Measurements from ENCODE around the gene RNF213.
A peak's percentile ranks its signal among the peaks of the same experiment; 100 is the strongest.
"Not testable (repeated sequence)": the region's sequence is repeated elsewhere in the genome, so short reads cannot be mapped to it uniquely, and the experiment has no call there.

Gene RNF213

DNA sequence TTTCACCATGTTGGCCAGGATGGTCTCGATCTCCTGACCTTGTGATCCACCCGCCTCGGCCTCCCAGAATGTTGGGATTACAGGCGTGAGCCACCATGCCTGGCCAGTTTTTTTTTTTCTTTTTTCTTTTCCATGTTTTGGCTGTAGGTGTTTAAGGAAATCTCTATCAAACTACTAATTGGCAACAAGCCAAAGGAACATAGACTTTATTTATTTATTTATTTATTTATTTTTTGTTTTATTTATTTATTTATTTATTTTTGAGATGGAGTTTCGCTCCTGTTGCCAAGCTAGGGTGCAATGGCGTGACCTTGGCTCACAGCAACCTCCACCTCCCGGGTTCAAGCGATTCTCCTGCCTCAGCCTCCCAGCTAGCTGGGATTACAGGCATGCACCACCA lies 15.2 kb downstream of the RNF213 start:
- POLR2A ChIA-PET: not testable (repeated sequence)
- CTCF ChIA-PET: interaction anchor here (0.6 kb wide), 1 partner anchor 80 kb away, joined by 3 read pairs; no protein-coding TSS in a partner anchor

DNA sequence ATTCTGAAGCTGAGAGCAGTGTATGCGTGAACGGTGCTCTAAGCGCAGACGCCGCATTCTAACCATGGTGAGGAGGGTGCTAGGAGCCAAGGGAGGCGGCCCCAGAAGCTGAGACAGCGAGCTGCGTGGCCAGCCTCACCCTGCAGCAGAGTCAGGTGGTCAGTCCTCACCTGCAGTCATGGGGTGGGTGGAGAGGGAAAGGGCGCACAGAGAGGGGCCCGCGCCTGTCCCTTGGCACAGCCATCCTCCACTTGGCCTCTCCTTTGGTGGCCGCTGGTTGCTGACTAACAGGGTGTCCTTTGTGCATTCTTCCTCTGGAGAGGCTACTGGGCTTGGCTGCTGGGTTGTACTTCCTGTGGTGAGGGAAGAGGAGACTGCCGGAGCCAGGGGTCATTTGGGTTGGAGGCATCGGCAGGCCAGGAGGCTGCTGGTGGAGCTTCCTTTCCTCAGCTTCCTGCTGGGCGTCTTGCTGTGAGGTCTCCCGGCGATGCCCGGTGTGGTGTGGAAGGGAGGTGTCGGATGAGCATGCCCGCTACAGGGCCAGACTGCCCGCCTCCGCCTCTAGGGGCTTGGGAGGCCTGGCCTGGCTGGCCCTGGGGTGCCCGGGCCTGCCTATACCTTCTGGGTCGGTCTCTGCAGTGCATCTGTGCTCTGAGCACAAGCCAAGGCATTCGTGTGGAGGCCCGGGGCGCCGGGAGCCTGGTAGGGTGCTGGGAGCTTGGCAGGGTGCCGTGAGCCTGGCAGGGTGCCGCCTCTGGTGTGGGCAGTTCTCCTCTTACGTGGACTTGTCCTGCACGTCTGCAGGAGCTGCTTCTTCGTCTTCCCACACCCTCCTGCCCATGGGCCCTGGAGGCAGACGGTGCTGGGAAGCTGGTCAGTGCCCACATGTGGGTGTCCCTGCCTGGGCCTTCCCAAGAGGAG lies 17.4 kb downstream of the RNF213 start:
- Histone ChIP-seq H3K4me1 (ENCODE audit: control insufficient read depth, insufficient read depth, low read length) (no peaks in the 10 kb centered on the region), H3K36me3 (ENCODE audit: control insufficient read depth in 2 of 2, insufficient read depth in 1 of 2, low read length in 2 of 2) (peaks cover 24 to 43% of the 10 kb centered on the region in 2 experiments; a peak in 2 of 3 replicates), H3K27ac (ENCODE audit: extremely low read depth, low read depth, low read length) (no peak overlapping the region), H3K4me3 (ENCODE audit: low read depth, low read length) (no peak overlapping the region), H3K9me3 (ENCODE audit: control insufficient read depth, insufficient read depth, low read depth, low read length) (no peaks in the 10 kb centered on the region)
- POLR2A ChIA-PET: interaction anchor here (1.2 kb wide), 1 partner anchor 17 kb away, joined by 3 read pairs; the partner anchor contains the start of gene RNF213
- CTCF ChIA-PET: no interaction called here
- TF ChIP-seq ZNF76 (tag by site-specific recombination; IDR thresholded peaks at IDR 0.05; ENCODE audit: borderline replicate concordance, low read depth) (no peak), ZNF140 (tag by site-specific recombination; IDR thresholded peaks at IDR 0.05) (no peak), GLIS2 (tag by site-specific recombination; IDR thresholded peaks at IDR 0.05) (peak; percentile 28), ZFHX2 (tag by site-specific recombination; conservative IDR thresholded peaks at IDR 0.05) (peak; percentile 52; the same call in 1 of the 2 replicates), ZIC2 (tag by site-specific recombination; IDR thresholded peaks at IDR 0.05) (peak; percentile 69), GFI1B (tag by site-specific recombination; IDR thresholded peaks at IDR 0.05) (no peak), SCRT1 (tag by site-specific recombination; IDR thresholded peaks at IDR 0.05; ENCODE audit: borderline replicate concordance) (no peak)
- TF ChIP-seq, protein P1, sequence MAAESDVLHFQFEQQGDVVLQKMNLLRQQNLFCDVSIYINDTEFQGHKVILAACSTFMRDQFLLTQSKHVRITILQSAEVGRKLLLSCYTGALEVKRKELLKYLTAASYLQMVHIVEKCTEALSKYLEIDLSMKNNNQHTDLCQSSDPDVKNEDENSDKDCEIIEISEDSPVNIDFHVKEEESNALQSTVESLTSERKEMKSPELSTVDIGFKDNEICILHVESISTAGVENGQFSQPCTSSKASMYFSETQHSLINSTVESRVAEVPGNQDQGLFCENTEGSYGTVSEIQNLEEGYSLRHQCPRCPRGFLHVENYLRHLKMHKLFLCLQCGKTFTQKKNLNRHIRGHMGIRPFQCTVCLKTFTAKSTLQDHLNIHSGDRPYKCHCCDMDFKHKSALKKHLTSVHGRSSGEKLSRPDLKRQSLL (tag by site-specific recombination; IDR thresholded peaks at IDR 0.05): no peak
- TF ChIP-seq, protein P2, sequence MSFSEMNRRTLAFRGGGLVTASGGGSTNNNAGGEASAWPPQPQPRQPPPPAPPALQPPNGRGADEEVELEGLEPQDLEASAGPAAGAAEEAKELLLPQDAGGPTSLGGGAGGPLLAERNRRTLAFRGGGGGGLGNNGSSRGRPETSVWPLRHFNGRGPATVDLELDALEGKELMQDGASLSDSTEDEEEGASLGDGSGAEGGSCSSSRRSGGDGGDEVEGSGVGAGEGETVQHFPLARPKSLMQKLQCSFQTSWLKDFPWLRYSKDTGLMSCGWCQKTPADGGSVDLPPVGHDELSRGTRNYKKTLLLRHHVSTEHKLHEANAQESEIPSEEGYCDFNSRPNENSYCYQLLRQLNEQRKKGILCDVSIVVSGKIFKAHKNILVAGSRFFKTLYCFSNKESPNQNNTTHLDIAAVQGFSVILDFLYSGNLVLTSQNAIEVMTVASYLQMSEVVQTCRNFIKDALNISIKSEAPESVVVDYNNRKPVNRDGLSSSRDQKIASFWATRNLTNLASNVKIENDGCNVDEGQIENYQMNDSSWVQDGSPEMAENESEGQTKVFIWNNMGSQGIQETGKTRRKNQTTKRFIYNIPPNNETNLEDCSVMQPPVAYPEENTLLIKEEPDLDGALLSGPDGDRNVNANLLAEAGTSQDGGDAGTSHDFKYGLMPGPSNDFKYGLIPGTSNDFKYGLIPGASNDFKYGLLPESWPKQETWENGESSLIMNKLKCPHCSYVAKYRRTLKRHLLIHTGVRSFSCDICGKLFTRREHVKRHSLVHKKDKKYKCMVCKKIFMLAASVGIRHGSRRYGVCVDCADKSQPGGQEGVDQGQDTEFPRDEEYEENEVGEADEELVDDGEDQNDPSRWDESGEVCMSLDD (tag by site-specific recombination; IDR thresholded peaks at IDR 0.05): no peak
- TF ChIP-seq, protein P3, sequence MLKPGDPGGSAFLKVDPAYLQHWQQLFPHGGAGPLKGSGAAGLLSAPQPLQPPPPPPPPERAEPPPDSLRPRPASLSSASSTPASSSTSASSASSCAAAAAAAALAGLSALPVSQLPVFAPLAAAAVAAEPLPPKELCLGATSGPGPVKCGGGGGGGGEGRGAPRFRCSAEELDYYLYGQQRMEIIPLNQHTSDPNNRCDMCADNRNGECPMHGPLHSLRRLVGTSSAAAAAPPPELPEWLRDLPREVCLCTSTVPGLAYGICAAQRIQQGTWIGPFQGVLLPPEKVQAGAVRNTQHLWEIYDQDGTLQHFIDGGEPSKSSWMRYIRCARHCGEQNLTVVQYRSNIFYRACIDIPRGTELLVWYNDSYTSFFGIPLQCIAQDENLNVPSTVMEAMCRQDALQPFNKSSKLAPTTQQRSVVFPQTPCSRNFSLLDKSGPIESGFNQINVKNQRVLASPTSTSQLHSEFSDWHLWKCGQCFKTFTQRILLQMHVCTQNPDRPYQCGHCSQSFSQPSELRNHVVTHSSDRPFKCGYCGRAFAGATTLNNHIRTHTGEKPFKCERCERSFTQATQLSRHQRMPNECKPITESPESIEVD (tag by site-specific recombination; IDR thresholded peaks at IDR 0.05): no peak

More for the DNA sequence above, 15.2 kb downstream of the RNF213 start:
- not testable (repeated sequence) for H3K9me3 ChIP-seq (ENCODE audit: control insufficient read depth, insufficient read depth, low read depth, low read length); H3K4me3 ChIP-seq (ENCODE audit: low read depth, low read length); H3K27ac ChIP-seq (ENCODE audit: extremely low read depth, low read depth, low read length); H3K4me1 ChIP-seq (ENCODE audit: control insufficient read depth, insufficient read depth, low read length)
- TF ChIP-seq ZBTB8A (tag by site-specific recombination; IDR thresholded peaks at IDR 0.05) (0 out of 2 replicates have a peak, but pooled peaks have one; percentile 29), KLF8 (tag by site-specific recombination; IDR thresholded peaks at IDR 0.05) (0 out of 2 replicates have a peak, but pooled peaks have one; percentile 23), ZNF623 (tag by site-specific recombination; IDR thresholded peaks at IDR 0.05) (peak; percentile 43; the same call in 1 of the 2 replicates), ZNF558 (tag by site-specific recombination; IDR thresholded peaks at IDR 0.05) (0 out of 2 replicates have a peak, but pooled peaks have one; percentile 30), ZNF394 (tag by site-specific recombination; IDR thresholded peaks at IDR 0.05; ENCODE audit: borderline replicate concordance) (peak; percentile 73), ZNF426 (tag by site-specific recombination; IDR thresholded peaks at IDR 0.05) (peak; percentile 43), ZNF629 (tag by site-specific recombination; IDR thresholded peaks at IDR 0.05) (peak; percentile 26; the same call in 1 of the 2 replicates)
- H3K36me3 ChIP-seq (ENCODE audit: control insufficient read depth in 2 of 2, insufficient read depth in 1 of 2, low read length in 2 of 2): peaks cover 13 to 36% of the 10 kb centered on the region in 2 experiments; a peak in 2 of 3 replicates

All from HEK293 (cell line).